AG09309 (cell line): ENCODE measurements around the gene TOMM5.

ENCODE experiments used
- DNase-seq: peaks from one replicate; pipeline ENCODE4 v3.0.0-alpha.2; 2010; ENCODE audit warnings: low read depth
- H3K4me3 ChIP-seq: 2 replicates; pipeline ENCODE4 v1.5.1; 2011; ENCODE audit warnings: mild to moderate bottlenecking, low read depth, low read length, moderate library complexity; ENCODE audit not compliant: control insufficient read depth
- TF ChIP-seq, protein P1 (sequence below): IDR thresholded peaks from 2 replicates; pipeline ENCODE4 v1.5.1; 2011; ENCODE audit warnings: mild to moderate bottlenecking, low read depth, low read length, inconsistent platforms; ENCODE audit not compliant: insufficient read depth, control insufficient read depth; ENCODE audit errors: missing control alignments

Gene TOMM5

DNA sequence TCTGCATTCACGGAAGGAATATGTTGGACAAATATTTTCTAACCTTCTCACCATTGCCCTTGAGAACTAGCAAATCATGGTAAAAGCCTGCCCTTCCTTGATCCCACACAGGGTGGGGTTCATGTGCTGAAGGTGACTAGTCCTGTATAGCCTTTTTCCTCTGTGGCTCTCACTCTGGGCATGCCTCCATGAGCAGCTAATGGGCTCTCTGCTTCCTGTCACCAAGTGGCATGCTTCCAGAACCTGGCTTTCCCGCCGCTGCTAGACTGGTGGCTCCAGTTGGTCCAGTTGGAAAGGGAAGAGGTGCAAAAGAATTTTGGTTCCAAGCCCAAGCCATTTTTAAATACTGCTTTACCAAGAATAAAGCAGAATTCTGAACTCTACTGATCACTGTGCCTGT is 51.8 kb downstream of the TOMM5 start:
- no peak for DNase-seq
- no peak overlapping the region for H3K4me3 ChIP-seq
- TF ChIP-seq, protein P1, sequence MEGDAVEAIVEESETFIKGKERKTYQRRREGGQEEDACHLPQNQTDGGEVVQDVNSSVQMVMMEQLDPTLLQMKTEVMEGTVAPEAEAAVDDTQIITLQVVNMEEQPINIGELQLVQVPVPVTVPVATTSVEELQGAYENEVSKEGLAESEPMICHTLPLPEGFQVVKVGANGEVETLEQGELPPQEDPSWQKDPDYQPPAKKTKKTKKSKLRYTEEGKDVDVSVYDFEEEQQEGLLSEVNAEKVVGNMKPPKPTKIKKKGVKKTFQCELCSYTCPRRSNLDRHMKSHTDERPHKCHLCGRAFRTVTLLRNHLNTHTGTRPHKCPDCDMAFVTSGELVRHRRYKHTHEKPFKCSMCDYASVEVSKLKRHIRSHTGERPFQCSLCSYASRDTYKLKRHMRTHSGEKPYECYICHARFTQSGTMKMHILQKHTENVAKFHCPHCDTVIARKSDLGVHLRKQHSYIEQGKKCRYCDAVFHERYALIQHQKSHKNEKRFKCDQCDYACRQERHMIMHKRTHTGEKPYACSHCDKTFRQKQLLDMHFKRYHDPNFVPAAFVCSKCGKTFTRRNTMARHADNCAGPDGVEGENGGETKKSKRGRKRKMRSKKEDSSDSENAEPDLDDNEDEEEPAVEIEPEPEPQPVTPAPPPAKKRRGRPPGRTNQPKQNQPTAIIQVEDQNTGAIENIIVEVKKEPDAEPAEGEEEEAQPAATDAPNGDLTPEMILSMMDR: no peak

DNA sequence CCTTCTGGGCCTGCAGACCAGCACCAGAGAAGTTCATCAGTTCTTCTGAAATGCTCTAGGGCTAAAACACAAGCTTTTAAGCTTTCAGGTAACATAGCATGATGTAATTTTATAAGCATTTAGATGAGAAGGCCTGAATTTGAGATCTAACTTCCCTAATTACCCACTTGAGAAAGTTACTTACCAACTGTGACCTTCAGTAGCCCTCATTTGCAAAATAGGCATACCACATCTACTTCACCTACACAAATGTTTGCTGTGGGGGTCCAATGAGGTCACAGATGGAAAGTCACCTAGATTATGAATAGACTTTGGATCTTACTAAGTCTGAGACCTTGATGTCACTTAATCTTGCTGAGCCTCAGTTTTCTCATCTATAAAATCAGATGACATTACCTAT is 52.8 kb downstream of the TOMM5 start:
- TF ChIP-seq, protein P1: no peak
- DNase-seq: no peak
- H3K4me3 ChIP-seq: no peak overlapping the region
